CD4-positive, alpha-beta T cell treated with Interleukin-12 subunit alpha and Interleukin-12 subunit beta, for 1 hour (primary cell): ENCODE data around the gene EIF4E2.
"Not testable (repeated sequence)": the region's sequence is repeated elsewhere in the genome, so short reads cannot be mapped to it uniquely, and the experiment has no call there.

Experiments
- DNase-seq: peaks from one replicate; pipeline ENCODE4 v3.0.0-alpha.2; 2020

Gene EIF4E2

DNA sequence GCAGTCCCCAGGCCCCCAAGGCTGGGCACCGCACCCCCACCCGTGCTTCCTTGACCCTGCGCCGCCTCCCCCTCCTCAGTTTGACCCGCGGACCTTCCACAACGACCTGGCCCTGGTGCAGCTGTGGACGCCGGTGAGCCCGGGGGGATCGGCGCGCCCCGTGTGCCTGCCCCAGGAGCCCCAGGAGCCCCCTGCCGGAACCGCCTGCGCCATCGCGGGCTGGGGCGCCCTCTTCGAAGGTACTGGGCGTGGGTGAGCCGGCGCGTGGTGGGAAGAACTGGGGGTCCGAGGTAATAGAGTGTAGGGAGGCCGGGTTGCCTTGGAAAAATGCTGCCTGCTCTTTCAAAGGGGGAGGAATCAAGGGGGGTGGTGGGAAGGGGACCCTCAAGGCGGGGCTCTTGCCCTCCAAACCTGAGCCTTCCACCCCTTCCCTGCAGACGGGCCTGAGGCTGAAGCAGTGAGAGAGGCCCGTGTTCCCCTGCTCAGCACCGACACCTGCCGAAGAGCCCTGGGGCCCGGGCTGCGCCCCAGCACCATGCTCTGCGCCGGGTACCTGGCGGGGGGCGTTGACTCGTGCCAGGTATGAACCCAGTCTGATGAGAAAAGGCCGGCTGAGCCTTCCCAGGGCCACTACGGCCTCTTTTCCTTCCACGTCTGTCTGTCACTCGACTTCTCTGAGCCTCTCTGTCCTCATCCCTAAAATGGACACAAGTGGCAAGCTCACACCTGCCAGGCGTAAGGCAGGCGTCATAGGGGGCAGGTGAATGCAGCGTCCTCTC, 27.7 kb upstream of the EIF4E2 start:
- no peak for DNase-seq

DNA sequence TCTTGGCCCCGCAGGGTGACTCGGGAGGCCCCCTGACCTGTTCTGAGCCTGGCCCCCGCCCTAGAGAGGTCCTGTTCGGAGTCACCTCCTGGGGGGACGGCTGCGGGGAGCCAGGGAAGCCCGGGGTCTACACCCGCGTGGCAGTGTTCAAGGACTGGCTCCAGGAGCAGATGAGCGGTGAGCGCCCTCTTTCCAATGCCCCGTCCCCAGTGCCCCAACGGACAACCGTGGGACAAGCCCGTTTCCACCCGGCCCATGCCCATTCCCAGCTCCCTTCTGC, 27.1 kb upstream of the EIF4E2 start:
- DNase-seq = no peak

DNA sequence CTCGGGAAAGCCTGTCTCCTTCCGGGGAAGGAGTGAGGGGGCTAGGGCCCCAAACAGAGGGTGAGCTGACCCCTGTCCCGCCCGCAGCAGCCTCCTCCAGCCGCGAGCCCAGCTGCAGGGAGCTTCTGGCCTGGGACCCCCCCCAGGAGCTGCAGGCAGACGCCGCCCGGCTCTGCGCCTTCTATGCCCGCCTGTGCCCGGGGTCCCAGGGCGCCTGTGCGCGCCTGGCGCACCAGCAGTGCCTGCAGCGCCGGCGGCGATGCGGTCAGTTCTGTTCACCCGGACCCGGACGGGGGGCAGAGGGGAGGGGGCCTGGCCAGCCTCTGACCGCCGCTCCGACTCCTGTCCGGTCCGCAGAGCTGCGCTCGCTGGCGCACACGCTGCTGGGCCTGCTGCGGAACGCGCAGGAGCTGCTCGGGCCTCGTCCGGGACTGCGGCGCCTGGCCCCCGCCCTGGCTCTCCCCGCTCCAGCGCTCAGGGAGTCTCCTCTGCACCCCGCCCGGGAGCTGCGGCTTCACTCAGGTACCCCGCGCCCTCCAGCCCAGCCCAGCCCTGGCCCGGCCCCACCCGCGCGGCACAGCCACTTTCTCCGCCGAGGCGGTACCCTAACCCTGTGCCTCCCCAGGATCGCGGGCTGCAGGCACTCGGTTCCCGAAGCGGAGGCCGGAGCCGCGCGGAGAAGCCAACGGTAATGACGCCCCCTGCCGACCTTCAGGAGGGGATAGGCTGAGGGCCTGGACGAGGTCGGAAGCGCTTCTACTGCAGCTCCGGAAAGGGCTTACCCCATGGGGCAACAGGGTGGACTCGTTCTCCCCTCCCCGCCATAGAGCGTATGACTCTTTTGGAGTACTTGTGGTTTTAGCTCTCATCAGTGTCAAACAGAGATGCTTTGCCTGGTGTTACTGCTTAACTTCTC, 26.5 kb upstream of the EIF4E2 start:
- no peak for DNase-seq

DNA sequence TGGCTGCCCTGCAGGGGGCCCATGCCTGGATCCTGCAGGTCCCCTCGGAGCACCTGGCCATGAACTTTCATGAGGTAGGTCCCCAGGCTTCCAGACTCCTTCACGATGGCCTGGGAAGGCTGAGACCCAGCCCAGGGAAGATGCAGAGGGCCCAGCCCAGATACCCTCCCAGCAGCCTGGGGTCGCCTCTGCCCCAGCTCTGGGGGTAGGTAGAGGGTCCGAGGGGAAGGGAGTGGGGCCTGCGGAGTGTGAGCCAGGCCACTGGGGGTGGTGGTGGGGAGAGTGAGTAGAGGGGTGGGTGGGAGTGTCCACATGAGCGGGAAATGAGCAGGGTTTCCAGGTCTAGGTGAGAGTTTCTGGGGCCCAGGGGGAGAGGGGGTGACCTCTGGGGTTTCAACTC, 25.7 kb upstream of the EIF4E2 start:
- no peak for DNase-seq

DNA sequence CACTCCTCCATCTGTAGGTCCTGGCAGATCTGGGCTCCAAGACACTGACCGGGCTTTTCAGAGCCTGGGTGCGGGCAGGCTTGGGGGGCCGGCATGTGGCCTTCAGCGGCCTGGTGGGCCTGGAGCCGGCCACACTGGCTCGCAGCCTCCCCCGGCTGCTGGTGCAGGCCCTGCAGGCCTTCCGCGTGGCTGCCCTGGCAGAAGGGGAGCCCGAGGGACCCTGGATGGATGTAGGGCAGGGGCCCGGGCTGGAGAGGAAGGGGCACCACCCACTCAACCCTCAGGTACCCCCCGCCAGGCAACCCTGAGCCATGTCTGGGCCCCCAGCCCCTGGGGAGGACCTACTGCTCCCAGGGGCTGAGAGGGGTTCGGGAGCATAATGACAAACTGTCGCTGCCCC, 25.3 kb upstream of the EIF4E2 start:
- no peak for DNase-seq

DNA sequence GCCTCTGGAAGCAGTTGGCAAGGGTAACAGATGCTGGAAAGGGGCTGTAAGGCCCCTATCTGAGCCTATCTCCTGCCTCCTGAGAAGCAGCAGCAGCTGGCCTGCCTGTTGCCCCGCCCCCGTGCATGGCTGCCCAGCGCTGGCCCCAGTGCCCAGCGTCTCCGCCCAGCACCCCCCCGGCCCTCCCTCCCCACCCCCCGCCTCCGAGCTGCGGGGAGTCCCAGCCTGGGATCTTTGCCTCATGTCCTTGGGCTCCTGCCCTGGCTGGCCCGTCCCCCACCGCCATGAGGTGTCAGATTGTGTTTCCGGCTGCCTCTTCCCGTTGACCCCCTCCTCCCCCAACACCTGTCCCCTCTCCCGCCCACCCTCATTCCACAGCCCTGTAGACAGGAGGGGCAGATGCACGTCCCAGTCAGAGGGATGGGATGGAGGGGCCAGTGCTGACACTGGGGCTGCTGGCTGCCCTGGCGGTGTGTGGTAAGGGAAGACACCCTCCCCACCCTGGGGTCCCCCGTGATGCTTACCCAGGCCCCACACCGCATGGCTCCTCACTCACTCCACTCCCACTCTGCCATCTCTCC, 24.6 kb upstream of the EIF4E2 start, which contains the start of gene CHRND:
Gene CHRND, plus strand, starts transcription at position 370 of the 581 bp plus-strand sequence. Its CDS starts 56 bp downstream, at position 426.
- DNase-seq = no peak

DNA sequence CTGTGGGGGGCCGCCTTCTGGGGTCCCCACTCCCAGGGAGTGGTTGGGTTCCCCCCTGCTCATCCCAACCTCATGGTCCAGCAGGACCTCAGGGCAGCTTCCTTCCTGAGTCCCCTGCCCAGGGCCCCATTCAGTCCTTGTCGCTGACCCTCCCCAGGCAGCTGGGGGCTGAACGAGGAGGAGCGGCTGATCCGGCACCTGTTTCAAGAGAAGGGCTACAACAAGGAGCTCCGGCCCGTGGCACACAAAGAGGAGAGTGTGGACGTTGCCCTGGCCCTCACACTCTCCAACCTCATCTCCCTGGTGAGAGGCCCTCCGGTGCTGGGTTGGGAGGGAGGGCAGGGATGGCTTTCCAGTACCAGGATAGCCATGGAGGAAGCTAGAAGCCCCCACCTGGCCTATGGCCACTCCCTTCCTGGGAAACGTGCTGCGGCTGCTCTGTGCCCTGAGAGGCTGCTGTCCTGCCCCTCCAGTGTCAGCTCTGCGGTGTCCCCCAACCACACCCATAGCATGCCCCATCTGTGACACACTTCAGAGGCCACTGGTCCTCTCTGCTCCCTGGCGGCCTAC, 24.0 kb upstream of the EIF4E2 start:
- DNase-seq = no peak

DNA sequence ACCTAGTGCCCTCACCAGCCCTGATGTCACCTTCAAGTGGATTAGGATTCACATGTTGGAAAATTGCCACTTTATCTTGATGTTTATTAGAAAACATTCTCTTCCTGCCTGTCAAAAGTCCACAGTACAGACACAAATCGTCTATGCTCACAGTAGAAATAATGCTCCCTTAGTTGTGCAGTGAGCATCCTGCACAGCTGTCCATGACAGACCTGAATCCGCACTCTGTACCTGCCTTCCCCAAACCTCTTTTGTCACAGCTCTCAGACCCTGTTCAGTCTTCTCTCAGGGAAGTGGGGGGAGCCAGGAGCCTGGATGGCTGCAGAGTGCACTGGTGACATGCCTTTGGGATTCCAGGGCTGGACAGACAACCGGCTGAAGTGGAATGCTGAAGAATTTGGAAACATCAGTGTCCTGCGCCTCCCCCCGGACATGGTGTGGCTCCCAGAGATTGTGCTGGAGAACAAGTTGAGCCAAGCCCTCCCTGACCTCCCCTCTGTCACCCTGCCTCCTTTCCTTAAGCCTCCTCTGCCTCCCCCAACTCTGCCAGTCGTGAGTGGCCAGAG, 22.5 kb upstream of the EIF4E2 start:
- DNase-seq = no peak

DNA sequence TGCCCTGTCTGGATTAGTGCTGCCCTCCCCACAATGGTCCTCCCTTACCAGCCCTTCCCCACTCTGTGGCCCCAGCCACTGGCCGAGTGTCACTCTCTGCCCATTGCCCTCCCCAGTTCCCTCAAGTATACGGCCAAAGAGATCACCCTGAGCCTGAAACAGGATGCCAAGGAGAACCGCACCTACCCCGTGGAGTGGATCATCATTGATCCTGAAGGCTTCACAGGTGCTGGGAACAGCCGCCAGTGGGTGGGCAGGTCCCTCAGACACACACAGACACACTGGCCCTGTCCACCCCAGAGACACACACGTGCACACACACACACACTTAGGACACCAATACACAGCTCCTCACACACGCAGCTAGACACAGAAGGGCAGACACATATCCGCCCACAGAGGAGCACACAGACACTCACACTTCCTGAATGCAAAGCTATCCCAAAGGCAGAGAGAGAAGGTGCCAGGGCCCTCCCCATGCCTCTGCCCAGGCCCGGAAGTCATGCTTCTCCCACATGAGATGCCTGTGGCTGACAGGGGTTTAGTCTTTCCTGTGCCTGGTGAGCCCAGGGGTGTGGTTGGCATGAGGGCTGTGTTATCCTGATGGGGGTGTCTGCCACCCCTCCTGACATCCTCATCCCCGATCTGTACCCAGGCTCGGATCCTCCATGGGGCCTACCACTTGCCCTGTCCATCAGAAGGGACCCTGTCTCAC, 21.6 kb upstream of the EIF4E2 start:
- no peak for DNase-seq

DNA sequence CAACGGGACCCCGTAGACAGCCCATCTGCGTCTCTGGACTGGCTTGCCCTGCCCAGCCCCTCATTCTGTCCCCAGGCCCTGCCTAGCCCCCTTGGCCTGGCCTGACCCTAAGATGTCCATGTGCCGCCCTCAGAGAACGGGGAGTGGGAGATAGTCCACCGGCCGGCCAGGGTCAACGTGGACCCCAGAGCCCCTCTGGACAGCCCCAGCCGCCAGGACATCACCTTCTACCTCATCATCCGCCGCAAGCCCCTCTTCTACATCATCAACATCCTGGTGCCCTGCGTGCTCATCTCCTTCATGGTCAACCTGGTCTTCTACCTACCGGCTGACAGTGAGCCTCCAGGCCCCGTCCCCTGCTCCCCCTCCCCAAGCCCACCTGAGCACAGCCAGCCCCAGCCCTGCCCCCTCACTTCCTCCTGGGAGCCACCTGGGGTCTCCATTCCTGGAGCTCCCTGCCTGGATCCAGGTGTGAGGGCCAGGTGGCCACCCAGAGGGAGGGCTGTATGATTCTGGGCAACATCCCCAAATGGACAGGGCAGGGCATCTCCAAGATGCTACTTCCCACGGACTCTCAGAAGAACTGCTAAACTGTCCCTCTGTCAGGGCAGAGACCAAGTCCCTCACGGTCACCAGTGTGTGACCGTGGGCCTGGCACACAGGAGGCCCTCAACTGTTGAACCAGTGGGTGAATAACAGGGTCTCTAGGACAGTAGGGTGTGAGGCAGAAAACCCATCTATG, 20.5 kb upstream of the EIF4E2 start:
- DNase-seq = no peak

DNA sequence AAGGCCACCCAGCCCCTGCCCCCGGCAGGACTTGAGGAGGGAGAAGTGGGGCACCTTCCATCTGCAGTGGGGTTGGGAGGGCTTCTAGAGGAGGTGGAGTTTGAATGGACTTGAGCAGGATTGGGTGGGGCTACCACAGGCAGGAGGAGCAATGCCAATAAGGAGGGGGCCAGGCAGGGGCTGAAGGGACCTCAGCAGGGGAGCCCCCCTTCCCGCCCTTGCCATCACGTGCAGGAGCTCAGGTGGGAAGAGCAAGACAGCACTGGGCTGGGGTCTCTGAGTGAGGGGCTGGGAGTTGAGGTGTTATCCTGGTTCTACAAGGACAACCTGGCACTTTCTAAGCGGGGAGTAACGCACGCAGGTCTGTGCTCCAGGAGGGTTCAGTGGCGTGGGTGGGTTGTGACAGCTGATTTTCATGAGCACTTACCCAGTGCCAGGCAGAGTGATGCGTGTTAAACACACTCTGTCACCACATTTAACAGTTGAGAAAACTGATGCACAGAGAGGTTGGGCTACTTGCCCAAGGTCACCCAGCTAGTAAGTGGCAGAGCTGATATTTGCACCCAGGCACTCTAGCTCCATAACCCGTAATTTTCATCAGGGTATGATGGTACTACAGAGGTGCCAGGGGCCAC, 19.7 kb upstream of the EIF4E2 start:
- no peak for DNase-seq

DNA sequence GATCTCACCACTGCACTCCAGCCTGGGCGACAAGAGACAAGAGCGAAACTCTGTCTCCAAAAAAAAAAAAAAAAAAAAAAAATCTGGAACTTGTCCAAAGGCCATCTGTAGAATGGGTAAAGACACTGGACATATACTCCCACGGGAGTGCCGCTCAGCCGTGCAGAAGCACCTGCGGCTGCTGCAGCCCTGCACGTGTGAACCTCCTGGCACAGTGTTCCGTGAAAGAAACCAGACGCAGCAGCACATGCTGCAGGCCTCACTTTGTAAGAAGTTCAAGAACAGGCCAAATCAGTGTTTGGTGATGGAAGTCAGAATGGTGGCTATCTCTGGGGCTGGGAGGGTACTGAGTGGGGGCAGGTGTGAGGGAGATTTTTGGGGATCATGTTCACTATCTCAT, 18.1 kb upstream of the EIF4E2 start:
- DNase-seq = no peak

DNA sequence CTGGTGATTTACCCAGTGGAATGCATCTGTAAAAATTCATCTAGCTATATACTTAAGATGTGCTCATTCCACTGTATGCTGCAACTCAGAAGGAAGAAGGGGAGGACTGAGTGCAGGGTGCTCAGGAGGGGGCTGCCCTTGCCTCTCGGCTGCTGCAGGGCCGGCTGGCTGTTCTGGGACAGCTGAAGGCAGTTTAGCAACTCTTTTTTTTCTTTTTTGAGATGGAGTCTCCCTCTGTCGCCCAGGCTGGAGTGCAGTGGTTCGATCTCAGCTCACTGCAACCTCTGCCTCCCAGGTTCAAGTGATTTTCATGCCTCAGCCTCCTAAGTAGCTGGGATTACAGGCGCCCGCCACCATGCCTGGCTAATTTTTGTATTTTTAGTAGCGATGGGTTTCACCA, 17.7 kb upstream of the EIF4E2 start:
- DNase-seq = not testable (repeated sequence)

DNA sequence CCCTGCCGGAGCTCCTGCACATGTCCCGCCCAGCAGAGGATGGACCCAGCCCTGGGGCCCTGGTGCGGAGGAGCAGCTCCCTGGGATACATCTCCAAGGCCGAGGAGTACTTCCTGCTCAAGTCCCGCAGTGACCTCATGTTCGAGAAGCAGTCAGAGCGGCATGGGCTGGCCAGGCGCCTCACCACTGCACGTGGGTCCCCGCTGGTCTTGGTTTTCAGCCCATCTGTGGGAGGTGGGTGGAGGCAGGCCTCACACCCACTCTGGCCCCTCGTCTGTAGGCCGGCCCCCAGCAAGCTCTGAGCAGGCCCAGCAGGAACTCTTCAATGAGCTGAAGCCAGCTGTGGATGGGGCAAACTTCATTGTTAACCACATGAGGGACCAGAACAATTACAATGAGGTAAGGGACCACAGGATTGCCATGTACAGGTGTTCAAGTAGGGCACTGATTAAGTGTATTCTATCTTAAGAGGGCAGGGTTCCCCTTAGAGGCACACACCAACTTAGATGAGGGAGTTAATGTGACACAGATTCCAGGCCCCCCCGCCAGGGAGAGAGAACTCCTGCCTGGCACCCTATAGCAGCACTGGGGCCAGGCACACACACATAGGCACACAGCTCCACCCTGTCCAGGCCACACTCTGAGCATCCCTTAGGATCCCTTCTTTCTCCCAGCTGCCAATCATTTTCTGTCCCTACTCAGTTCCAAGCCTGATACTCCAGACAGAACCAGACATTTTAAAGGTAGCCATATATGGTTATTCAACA, 16.4 kb upstream of the EIF4E2 start:
- no peak for DNase-seq

DNA sequence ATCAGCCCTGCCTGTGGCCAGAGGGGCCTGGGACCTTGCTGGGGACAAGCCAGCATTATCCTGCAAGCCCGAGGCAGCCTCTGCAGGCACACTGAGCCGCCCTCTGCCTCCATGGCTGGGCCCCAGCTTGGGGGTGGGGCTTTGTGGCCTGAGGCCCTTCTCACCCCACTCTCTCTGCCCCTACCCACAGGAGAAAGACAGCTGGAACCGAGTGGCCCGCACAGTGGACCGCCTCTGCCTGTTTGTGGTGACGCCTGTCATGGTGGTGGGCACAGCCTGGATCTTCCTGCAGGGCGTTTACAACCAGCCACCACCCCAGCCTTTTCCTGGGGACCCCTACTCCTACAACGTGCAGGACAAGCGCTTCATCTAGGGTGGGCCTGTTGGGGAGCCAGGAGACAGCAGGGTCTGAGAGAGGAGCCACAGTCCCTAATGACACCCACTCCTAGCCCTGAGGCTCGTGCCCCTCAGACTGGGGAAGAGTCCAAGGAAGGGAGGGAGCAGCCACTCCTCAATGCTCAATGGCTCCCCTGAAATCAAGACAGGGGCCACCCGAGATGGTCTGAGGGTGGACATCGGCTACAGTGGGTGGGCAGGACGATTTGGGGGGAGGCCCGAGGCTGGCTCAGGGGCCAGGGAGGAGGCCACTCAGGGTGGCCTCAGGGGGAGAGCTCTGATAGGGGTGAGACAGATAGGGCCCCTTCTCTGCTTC, 15.4 kb upstream of the EIF4E2 start:
- no peak for DNase-seq

DNA sequence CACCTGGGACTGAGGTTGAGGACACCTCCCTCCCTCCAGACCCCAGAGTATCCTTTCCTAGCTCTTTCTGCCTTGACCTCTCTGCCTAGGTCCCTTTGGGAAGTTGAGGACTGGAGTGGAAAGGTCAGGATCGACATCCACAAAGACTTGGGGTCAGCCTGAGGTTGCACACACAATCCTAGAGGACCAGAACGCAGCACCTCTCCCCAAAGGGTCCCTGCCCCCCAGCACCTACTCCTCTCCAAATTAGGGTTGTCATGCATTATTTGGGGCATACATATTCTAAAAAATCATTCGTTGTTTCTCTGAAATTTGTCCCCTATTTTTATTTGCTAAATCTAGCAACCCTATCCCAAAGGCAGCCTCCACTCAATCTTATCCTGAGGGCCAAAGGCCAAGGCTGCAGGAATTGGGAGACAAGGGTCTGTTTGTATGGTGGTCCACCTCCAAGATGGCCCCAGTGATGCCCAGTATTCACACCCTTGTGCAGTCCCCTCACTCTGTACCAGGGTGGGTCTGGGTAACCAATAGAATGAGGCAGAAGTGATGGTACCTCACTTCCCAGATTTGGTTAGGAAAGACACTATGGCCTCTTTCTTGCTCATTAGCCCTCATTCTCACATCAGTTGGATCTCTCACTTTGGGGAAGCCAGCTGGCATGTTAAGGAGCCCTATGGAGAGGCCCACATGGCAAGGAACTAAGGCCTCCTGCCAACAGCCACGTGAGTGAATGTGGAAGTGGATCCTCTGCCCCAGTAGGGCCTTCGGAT, 14.5 kb upstream of the EIF4E2 start:
- DNase-seq = no peak

DNA sequence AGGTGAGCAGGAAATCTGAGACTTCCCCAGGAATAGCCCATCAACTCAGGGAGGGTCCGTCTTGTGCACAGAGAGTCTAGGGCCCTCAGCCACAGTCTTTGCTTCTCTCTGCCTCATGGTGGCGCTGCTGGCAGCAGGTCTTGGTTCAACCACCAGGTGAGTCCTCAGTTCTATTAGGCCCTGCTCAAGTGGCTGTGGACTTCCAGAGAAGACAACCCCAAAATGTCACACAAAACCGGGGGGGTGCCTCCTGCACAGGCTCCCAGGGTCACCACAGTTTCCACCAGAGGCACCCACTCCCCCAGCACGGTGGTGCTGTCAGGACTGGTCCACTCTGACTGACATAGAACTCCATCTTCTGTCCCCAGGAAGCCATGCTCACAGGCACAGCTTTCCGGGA, 13.4 kb upstream of the EIF4E2 start:
- no peak for DNase-seq

DNA sequence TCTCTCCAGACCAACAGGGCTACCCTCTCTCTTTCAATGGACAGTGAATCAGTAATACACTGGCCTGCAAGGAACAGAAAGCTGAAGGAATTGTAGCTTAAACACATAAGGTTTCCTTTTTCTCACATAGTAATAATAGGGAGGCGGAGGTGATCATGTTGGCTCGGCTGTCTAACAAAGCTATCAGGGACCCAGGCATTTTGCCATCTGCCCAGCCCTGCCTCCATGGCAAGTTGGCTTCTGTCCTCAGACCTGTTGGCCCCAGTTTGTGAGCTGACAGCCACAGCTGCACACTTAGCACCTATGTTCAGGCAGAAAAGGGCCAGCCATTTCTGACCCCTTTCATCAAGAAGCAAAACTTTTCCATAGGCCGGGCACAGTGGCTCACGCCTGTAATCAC, 13.0 kb upstream of the EIF4E2 start:
- DNase-seq = no peak

DNA sequence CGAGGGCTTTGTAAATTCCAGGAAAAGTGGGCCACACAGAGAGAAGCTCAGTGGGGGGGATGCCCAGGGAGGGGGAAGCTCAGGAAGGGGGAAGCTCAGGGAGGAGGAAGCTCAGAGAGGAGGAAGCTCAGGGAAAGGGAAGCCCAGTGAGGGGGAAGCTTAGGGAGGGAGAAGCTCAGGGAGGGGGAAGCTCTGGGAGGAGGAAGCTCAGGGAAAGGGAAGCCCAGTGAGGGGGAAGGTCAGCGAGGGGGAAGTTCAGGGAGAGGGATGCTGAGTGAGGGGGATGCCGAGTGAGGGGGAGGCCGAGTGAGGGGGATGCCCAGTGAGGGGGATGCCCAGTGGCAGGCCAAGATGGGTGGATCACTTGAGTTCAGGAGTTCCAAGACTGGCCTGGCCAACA, 11.8 kb upstream of the EIF4E2 start:
- no peak for DNase-seq
